Adrenal gland (tissue), 5 donors: ENCODE measurements around the gene LRRC55.

Experiments used
- CTCF ChIP-seq, 6 experiments: fragments of 450-650 bp in 4 of 6; fragments of 200-600 bp in 2 of 6; sonication (generic) in 1 of 6; IDR thresholded peaks; 1 replicate in 5 of 6; 2 replicates in 1 of 6; pipeline versions ENCODE4 v1.5.1 to v1.8.0; 2016 to 2021; ENCODE audit warnings: antibody characterized with exemption in 6 of 6, mild to moderate bottlenecking in 2 of 6, moderate library complexity in 1 of 6
- POLR2A ChIP-seq, 2 donors: fragments of 450-650 bp; IDR thresholded peaks; one replicate each; pipeline ENCODE4 v1.6.1; 2017; ENCODE audit warnings: antibody characterized with exemption in 2 of 2, mild to moderate bottlenecking in 2 of 2, moderate library complexity in 1 of 2
- donor health status: DM: no; HTN: no; CAD: no.

- TF ChIP-seq CTCF (IDR thresholded peaks at IDR 0.05) (no peak), POLR2A (IDR thresholded peaks at IDR 0.05) (no peak)
Observed at GRCh38 chr11:57237204-57237681, 55.5 kb downstream of the LRRC55 start, which contains the start of gene APLNR.
